ENCODE data around the gene CCDC7. TPM values are rescaled to one million over a fixed set of nuclear protein-coding genes. Genes with fewer than 3 reads are reported as not detected.

The CCDC7 gene
- total RNA-seq, 2 donors from 2014 or later, result 1.9 to 4.3 TPM

DNA sequence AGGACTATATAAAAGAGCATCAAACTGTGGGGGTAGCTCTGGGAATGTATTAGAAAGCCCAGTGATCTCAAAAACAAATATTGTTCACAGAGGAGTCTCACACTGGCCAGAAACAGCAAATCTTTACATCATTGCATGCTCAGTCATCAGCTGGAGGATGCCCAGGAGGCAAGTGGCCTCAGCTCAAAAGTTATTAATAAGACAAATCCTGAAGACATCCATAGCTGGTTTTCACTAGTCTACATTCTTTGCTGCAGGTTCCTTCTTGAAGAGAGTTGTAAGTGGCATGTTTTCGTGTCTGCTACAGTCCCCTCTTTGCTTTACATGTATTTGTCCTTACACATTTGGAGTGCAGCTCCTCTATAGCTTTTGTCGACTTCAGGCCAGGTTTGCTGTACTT, 8.6 kb upstream of the CCDC7 start:
- no peak overlapping the region for H3K4me3 ChIP-seq (ENCODE audit: low read length)
- H3K4me1 ChIP-seq (ENCODE audit: control insufficient read depth, insufficient read depth, low read length), result no peaks in the 10 kb centered on the region
- H3K36me3 ChIP-seq (ENCODE audit: control insufficient read depth, insufficient read depth, low read length), result no peaks in the 10 kb centered on the region
- Mint-ChIP-seq H3K4me1 (no peaks in the 10 kb centered on the region), H3K36me3 (ENCODE audit: low read depth) (no peaks in the 10 kb centered on the region), H3K27me3 (ENCODE audit: insufficient read depth) (peaks cover 20% of the 10 kb centered on the region), H3K4me3 (no peak overlapping the region), H3K9me3 (peaks cover 20% of the 10 kb centered on the region), H3K27ac (no peak overlapping the region)
- no peak for TF ChIP-seq CTCF (conservative IDR thresholded peaks at IDR 0.05)
- WGBS, 2 experiments (ENCODE audit: insufficient coverage in 1 of 2, insufficient read length in 1 of 2), result 84 to 87% methylated on average over 2 of the region's 2 CpGs
- no peak overlapping the region for H3K27ac ChIP-seq (ENCODE audit: low read depth, low read length)
- no peak overlapping the region for H3K9ac ChIP-seq (ENCODE audit: extremely low read depth, low read length, poor library complexity, severe bottlenecking)
- DNase-seq, result no peak
- peaks cover 4% of the 10 kb centered on the region for H3K9me3 ChIP-seq (ENCODE audit: control insufficient read depth, low read length)
- peaks cover 32% of the 10 kb centered on the region for H3K27me3 ChIP-seq (ENCODE audit: control insufficient read depth, insufficient read depth, low read length, poor library complexity, severe bottlenecking)

DNA sequence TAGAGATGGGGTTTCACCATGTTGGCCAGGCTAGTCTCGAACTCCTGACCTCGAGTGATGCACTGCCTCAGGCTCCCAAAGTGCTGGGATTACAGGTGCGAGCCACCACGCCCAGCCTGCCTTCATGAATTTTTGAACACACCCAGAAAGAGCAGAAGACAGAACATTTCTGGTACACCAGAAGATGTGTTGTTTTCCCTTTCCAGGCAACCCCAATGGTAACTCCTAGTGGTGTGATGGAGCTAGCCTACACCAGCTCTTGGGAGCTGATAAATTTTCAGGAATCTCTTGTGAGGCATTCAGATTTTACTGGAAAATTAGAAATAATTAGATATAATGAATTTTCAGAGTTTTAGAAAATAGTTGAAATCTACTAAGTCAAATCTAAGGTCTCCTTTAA, 904 bp upstream of the CCDC7 start:
- H3K9me3 Mint-ChIP-seq, result no peaks in the 10 kb centered on the region
- 95% methylated on average over 4 of the region's 4 CpGs for WGBS, 2 experiments (ENCODE audit: insufficient coverage in 1 of 2, insufficient read length in 1 of 2)
- Histone ChIP-seq H3K9me3 (ENCODE audit: control insufficient read depth, low read length) (no peaks in the 10 kb centered on the region), H3K27ac (ENCODE audit: low read depth, low read length) (no peak overlapping the region), H3K9ac (ENCODE audit: extremely low read depth, low read length, poor library complexity, severe bottlenecking) (no peak overlapping the region), H3K4me1 (ENCODE audit: control insufficient read depth, insufficient read depth, low read length) (no peaks in the 10 kb centered on the region), H3K4me3 (ENCODE audit: low read length) (no peak overlapping the region), H3K36me3 (ENCODE audit: control insufficient read depth, insufficient read depth, low read length) (no peaks in the 10 kb centered on the region), H3K27me3 (ENCODE audit: control insufficient read depth, insufficient read depth, low read length, poor library complexity, severe bottlenecking) (peaks cover 29% of the 10 kb centered on the region)
- H3K4me3 Mint-ChIP-seq, result peak overlapping the region; percentile 81
- TF ChIP-seq CTCF (conservative IDR thresholded peaks at IDR 0.05), result no peak
- H3K27ac Mint-ChIP-seq, result no peak overlapping the region
- H3K27me3 Mint-ChIP-seq (ENCODE audit: insufficient read depth), result peaks cover 15% of the 10 kb centered on the region
- no peak for DNase-seq
- peaks cover 9% of the 10 kb centered on the region for H3K4me1 Mint-ChIP-seq
- H3K36me3 Mint-ChIP-seq (ENCODE audit: low read depth), result no peaks in the 10 kb centered on the region

GRCh38 chr10:32446536-32447406, 831 bp downstream of the CCDC7 start:
- WGBS, 2 experiments (ENCODE audit: insufficient coverage in 1 of 2, insufficient read length in 1 of 2), result 40 to 53% methylated on average over 8 to 17 of the region's 18 CpGs
- Mint-ChIP-seq H3K27ac (peak overlapping the region; percentile 98), H3K9me3 (no peaks in the 10 kb centered on the region), H3K27me3 (ENCODE audit: insufficient read depth) (peaks cover 11% of the 10 kb centered on the region), H3K4me1 (peaks cover 13% of the 10 kb centered on the region), H3K36me3 (ENCODE audit: low read depth) (no peaks in the 10 kb centered on the region), H3K4me3 (peak overlapping the region; percentile 81)
- DNase-seq, result no peak
- no peak for TF ChIP-seq CTCF (conservative IDR thresholded peaks at IDR 0.05)
- H3K9ac ChIP-seq (ENCODE audit: extremely low read depth, low read length, poor library complexity, severe bottlenecking), result peak overlapping the region; percentile 79
- H3K36me3 ChIP-seq (ENCODE audit: control insufficient read depth, insufficient read depth, low read length), result no peaks in the 10 kb centered on the region
- H3K27ac ChIP-seq (ENCODE audit: low read depth, low read length), result peak overlapping the region; percentile 83
- H3K27me3 ChIP-seq (ENCODE audit: control insufficient read depth, insufficient read depth, low read length, poor library complexity, severe bottlenecking), result peaks cover 12% of the 10 kb centered on the region
- peak overlapping the region; percentile 93 for H3K4me3 ChIP-seq (ENCODE audit: low read length)
- H3K9me3 ChIP-seq (ENCODE audit: control insufficient read depth, low read length), result no peaks in the 10 kb centered on the region
- H3K4me1 ChIP-seq (ENCODE audit: control insufficient read depth, insufficient read depth, low read length), result no peaks in the 10 kb centered on the region

All from endodermal cell (in vitro differentiated cells).